HepG2 (cell line): ENCODE results near the gene OTUD4. TPM values are rescaled to one million over a fixed set of nuclear protein-coding genes. Genes with fewer than 3 reads are reported as not detected.

Experiments
- HNF4A ChIP-seq: sonication (generic); formaldehyde crosslinking; IDR thresholded peaks from 2 replicates; pipeline ENCODE4 v1.4.0; 2020; ENCODE audit warnings: missing genetic modification reagents
- IRF2 ChIP-seq: IDR thresholded peaks from 2 replicates; pipeline ENCODE4 v1.6.1; 2018; ENCODE audit warnings: missing genetic modification reagents, missing compliant biosample characterization
- MAZ ChIP-seq, 2 experiments: sonication (generic) in 1 of 2; formaldehyde crosslinking in 1 of 2; IDR thresholded peaks; 2 replicates each; pipeline versions ENCODE4 v1.5.0 to v1.6.1; 2012 to 2020; ENCODE audit warnings: low read depth in 2 of 2, mild to moderate bottlenecking in 2 of 2, borderline replicate concordance in 1 of 2, improper control_type of control experiment in 1 of 2, low read length in 1 of 2, missing genetic modification reagents in 1 of 2, moderate library complexity in 1 of 2
- MEIS2 ChIP-seq: sonication (generic); formaldehyde crosslinking; IDR thresholded peaks from 2 replicates; pipeline ENCODE4 v1.9.0; 2021; ENCODE audit warnings: mild to moderate bottlenecking, missing genetic modification reagents
- PCBP1 ChIP-seq: fragments of 200-400 bp; formaldehyde crosslinking; IDR thresholded peaks from 2 replicates; pipeline ENCODE4 v1.6.1; 2017; ENCODE audit warnings: mild to moderate bottlenecking, low read depth, low read length, borderline replicate concordance
- RBM22 ChIP-seq: fragments of 200-400 bp; formaldehyde crosslinking; optimal IDR thresholded peaks from 2 replicates; pipeline ENCODE3; 2017; ENCODE audit warnings: mild to moderate bottlenecking, low read length, moderate library complexity
- SAP130 ChIP-seq: IDR thresholded peaks from 2 replicates; pipeline ENCODE4 v1.6.1; 2016; ENCODE audit warnings: low read depth
- TGIF2 ChIP-seq: IDR thresholded peaks from 2 replicates; pipeline ENCODE4 v1.6.1; 2016; ENCODE audit warnings: control low read depth, missing compliant biosample characterization
- ZFY ChIP-seq: sonication (generic); formaldehyde crosslinking; IDR thresholded peaks from 2 replicates; pipeline ENCODE4 v1.4.0; 2020; ENCODE audit warnings: missing genetic modification reagents
- ZNF121 ChIP-seq: sonication (generic); formaldehyde crosslinking; IDR thresholded peaks from 2 replicates; pipeline ENCODE4 v1.5.0; 2020; ENCODE audit warnings: mild to moderate bottlenecking, missing genetic modification reagents
- ZNF329 ChIP-seq: sonication (generic); formaldehyde crosslinking; IDR thresholded peaks from 2 replicates; pipeline ENCODE4 v1.9.0; 2021; ENCODE audit warnings: low read depth, mild to moderate bottlenecking, missing genetic modification reagents
- ZNF546 ChIP-seq: sonication (generic); formaldehyde crosslinking; conservative IDR thresholded peaks from 2 replicates; pipeline ENCODE4 v1.8.1; 2023; ENCODE audit warnings: mild to moderate bottlenecking, missing genetic modification reagents
- ZNF563 ChIP-seq: sonication (generic); formaldehyde crosslinking; IDR thresholded peaks from 2 replicates; pipeline ENCODE4 v1.8.0; 2022; ENCODE audit warnings: mild to moderate bottlenecking, moderate library complexity, missing genetic modification reagents
- ZNF747 ChIP-seq: sonication (generic); formaldehyde crosslinking; IDR thresholded peaks from 2 replicates; pipeline ENCODE4 v1.8.1; 2023; ENCODE audit warnings: missing genetic modification reagents, mild to moderate bottlenecking, borderline replicate concordance
- ZNF891 ChIP-seq: sonication (generic); formaldehyde crosslinking; IDR thresholded peaks from 2 replicates; pipeline ENCODE4 v1.5.0; 2020; ENCODE audit warnings: mild to moderate bottlenecking, missing genetic modification reagents
- polyA plus RNA-seq, 8 experiments: library from polyadenylated mRNA; depleted of rRNA in 3 of 8; stranded (reverse) in 7 of 8; unstranded in 1 of 8; fragments of >200 nt; fragmentation: Illumina TruSeq in 4 of 8; extraction: Trizol in 4 of 8; gene quantifications; 2 replicates each; pipeline versions ENCODE4 v1.2.1 to v1.2.3, GENCODE V29; 2011 to 2016; ENCODE audit warnings: low read depth in 4 of 8, missing spikeins in 1 of 8, mixed read lengths in 1 of 8; ENCODE audit not compliant: insufficient read depth in 1 of 8
- total RNA-seq, 5 experiments: library from RNA; depleted of rRNA; stranded (reverse); fragments of >200 nt; fragmentation: Illumina TruSeq; extraction: Trizol; gene quantifications; 2 replicates each; pipeline ENCODE4 v1.2.3, GENCODE V29; 2016; ENCODE audit warnings: low read depth in 1 of 5
- TF ChIP-seq, protein P1 (sequence below): sonication (generic); formaldehyde crosslinking; IDR thresholded peaks from 2 replicates; pipeline ENCODE4 v1.4.0; 2020; ENCODE audit warnings: missing genetic modification reagents
- TF ChIP-seq, protein P2 (sequence below): sonication (generic); formaldehyde crosslinking; IDR thresholded peaks from 2 replicates; pipeline ENCODE4 v1.8.0; 2022; ENCODE audit warnings: missing genetic modification reagents, mild to moderate bottlenecking, inconsistent platforms, borderline replicate concordance
- TF ChIP-seq, protein P3 (sequence below): sonication (generic); formaldehyde crosslinking; IDR thresholded peaks from 2 replicates; pipeline ENCODE4 v1.9.0; 2022; ENCODE audit warnings: missing genetic modification reagents, mild to moderate bottlenecking, borderline replicate concordance
- TF ChIP-seq, protein P4 (sequence below): IDR thresholded peaks from 2 replicates; pipeline ENCODE4 v1.6.1; 2016; ENCODE audit warnings: low read depth, borderline replicate concordance

OTUD4 gene
- total and polyA plus RNA-seq, 2 of the 13 experiments (the other 11 are each of a cell fraction or from before 2014, with no cell fraction given): 16.1 to 18.0 TPM

DNA sequence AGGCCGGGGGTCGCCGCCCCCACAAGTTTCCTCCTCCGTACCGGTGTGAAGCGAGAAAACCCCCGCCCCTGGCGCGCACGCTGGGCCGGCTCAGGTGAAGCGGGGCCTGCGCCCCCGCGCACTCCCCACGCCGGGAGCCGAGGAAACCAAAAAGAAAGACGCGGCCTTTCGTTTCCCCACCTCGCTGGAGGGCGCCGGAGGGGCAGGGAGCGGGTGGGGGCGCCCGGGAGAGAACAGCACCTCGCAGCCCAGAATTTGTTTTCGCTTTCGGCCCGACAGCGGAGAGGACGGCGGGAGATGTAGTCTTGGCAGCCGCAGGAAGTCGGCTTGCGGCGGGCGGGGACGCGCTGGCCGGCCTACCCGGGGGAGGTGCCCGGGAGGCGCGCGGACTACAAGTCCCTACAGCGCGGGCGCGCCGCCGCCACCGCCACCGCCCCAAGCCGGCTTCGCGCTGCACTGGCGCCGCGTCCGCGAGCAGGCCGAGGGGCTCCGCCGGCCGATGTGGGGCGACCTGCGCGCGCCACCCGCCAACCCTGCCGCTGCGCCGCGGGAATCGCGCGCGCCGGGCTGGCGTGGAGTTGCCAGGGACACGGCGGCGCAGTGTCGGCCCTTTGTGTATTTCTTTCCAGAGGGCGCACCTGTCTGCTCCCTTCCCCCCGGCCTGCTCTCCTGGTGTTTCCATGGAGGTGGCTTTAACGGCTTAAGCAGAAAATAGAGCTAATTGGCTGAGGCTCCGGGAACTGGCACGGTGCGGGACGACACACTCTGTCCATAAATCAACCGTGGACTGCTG, at the start of gene OTUD4 (continued):
- TF ChIP-seq, protein P1, sequence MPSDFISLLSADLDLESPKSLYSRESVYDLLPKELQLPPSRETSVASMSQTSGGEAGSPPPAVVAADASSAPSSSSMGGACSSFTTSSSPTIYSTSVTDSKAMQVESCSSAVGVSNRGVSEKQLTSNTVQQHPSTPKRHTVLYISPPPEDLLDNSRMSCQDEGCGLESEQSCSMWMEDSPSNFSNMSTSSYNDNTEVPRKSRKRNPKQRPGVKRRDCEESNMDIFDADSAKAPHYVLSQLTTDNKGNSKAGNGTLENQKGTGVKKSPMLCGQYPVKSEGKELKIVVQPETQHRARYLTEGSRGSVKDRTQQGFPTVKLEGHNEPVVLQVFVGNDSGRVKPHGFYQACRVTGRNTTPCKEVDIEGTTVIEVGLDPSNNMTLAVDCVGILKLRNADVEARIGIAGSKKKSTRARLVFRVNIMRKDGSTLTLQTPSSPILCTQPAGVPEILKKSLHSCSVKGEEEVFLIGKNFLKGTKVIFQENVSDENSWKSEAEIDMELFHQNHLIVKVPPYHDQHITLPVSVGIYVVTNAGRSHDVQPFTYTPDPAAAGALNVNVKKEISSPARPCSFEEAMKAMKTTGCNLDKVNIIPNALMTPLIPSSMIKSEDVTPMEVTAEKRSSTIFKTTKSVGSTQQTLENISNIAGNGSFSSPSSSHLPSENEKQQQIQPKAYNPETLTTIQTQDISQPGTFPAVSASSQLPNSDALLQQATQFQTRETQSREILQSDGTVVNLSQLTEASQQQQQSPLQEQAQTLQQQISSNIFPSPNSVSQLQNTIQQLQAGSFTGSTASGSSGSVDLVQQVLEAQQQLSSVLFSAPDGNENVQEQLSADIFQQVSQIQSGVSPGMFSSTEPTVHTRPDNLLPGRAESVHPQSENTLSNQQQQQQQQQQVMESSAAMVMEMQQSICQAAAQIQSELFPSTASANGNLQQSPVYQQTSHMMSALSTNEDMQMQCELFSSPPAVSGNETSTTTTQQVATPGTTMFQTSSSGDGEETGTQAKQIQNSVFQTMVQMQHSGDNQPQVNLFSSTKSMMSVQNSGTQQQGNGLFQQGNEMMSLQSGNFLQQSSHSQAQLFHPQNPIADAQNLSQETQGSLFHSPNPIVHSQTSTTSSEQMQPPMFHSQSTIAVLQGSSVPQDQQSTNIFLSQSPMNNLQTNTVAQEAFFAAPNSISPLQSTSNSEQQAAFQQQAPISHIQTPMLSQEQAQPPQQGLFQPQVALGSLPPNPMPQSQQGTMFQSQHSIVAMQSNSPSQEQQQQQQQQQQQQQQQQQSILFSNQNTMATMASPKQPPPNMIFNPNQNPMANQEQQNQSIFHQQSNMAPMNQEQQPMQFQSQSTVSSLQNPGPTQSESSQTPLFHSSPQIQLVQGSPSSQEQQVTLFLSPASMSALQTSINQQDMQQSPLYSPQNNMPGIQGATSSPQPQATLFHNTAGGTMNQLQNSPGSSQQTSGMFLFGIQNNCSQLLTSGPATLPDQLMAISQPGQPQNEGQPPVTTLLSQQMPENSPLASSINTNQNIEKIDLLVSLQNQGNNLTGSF: no peak
- 0 out of 2 replicates have a peak, but pooled peaks have one; percentile 23 for TF ChIP-seq ZNF329 (CRISPR knock-in tag)
- TF ChIP-seq PCBP1: 0 out of 2 replicates have a peak, but pooled peaks have one; percentile 60
- peak; percentile 12; the same call in 1 of the 2 replicates for TF ChIP-seq ZNF563 (CRISPR knock-in tag)
- peak; percentile 26; the same call in 1 of the 2 replicates for TF ChIP-seq ZNF121 (CRISPR knock-in tag)
- peak; percentile 100 for TF ChIP-seq IRF2
- TF ChIP-seq HNF4A (CRISPR knock-in tag): 0 out of 2 replicates have a peak, but pooled peaks have one; percentile 4
- TF ChIP-seq ZNF546: 0 out of 2 replicates have a peak, but pooled peaks have one; percentile 19
- TF ChIP-seq MEIS2 (CRISPR knock-in tag): peak; percentile 44; the same call in 1 of the 2 replicates
- peak; percentile 78; the same call in 1 of the 2 replicates for TF ChIP-seq ZNF747 (CRISPR knock-in tag)
- TF ChIP-seq, protein P2, sequence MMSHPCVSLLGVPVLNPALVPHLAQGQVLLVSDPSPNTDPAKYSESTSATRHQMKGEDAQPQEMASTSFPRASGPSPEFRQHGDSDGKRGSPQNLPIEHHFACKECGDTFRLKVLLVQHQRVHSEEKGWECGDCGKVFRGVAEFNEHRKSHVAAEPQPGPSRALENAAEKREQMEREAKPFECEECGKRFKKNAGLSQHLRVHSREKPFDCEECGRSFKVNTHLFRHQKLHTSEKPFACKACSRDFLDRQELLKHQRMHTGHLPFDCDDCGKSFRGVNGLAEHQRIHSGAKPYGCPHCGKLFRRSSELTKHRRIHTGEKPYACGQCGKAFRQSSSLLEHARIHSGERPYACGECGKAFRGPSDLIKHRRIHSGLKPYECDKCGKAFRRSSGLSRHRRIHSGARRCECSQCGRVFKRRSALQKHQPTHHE (CRISPR knock-in tag): no peak; the same call in 1 of the 2 replicates
- TF ChIP-seq, protein P3, sequence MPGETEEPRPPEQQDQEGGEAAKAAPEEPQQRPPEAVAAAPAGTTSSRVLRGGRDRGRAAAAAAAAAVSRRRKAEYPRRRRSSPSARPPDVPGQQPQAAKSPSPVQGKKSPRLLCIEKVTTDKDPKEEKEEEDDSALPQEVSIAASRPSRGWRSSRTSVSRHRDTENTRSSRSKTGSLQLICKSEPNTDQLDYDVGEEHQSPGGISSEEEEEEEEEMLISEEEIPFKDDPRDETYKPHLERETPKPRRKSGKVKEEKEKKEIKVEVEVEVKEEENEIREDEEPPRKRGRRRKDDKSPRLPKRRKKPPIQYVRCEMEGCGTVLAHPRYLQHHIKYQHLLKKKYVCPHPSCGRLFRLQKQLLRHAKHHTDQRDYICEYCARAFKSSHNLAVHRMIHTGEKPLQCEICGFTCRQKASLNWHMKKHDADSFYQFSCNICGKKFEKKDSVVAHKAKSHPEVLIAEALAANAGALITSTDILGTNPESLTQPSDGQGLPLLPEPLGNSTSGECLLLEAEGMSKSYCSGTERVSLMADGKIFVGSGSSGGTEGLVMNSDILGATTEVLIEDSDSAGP (CRISPR knock-in tag): peak; percentile 50; the same call in 1 of the 2 replicates
- TF ChIP-seq SAP130: peak; percentile 64
- no peak for TF ChIP-seq TGIF2 (CRISPR knock-in tag)
- TF ChIP-seq, protein P4, sequence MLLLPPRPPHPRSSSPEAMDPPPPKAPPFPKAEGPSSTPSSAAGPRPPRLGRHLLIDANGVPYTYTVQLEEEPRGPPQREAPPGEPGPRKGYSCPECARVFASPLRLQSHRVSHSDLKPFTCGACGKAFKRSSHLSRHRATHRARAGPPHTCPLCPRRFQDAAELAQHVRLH (CRISPR knock-in tag): 0 out of 2 replicates have a peak, but pooled peaks have one; percentile 36
- TF ChIP-seq MAZ (IDR thresholded peaks at IDR 0.05; ENCODE audit: borderline replicate concordance, low read depth, low read length): peak; percentile 78; the same call in 1 of the 2 replicates
- TF ChIP-seq MAZ (CRISPR knock-in tag; IDR thresholded peaks at IDR 0.05; ENCODE audit: low read depth): peak; percentile 84
- peak; percentile 84 for TF ChIP-seq ZFY (CRISPR knock-in tag)
- TF ChIP-seq ZNF891 (CRISPR knock-in tag): 0 out of 2 replicates have a peak, but pooled peaks have one; percentile 40
- no peak for TF ChIP-seq RBM22
